GM21825 (cell line): ENCODE data around the gene DDI1.
A peak's percentile ranks its signal among the peaks of the same experiment; 100 is the strongest.
"Not testable (repeated sequence)": the region's sequence is repeated elsewhere in the genome, so short reads cannot be mapped to it uniquely, and the experiment has no call there.

Source experiments
- ATAC-seq: cut with Tn5 transposase; IDR thresholded peaks from one replicate; pipeline ENCODE4 v1.9.1; 2021; ENCODE audit warnings: mild to moderate bottlenecking, moderate library complexity; ENCODE audit not compliant: unreplicated experiment

Gene DDI1

GRCh38 chr11:104036995-104037394, 555 bp downstream of the DDI1 start:
- no peak for ATAC-seq

GRCh38 chr11:104041792-104042191, 5.4 kb downstream of the DDI1 start:
- ATAC-seq, result no peak

GRCh38 chr11:104043142-104043541, 6.7 kb downstream of the DDI1 start:
- ATAC-seq, result no peak

GRCh38 chr11:104043678-104044239, 7.3 kb downstream of the DDI1 start:
- no peak for ATAC-seq

GRCh38 chr11:104046331-104046730, 9.9 kb downstream of the DDI1 start:
- no peak for ATAC-seq

GRCh38 chr11:104046858-104047257, 10.4 kb downstream of the DDI1 start:
- not testable (repeated sequence) for ATAC-seq

- ATAC-seq, result no peak
Observed at GRCh38 chr11:104049116-104049515, 12.7 kb downstream of the DDI1 start.

- no peak for ATAC-seq
Observed at GRCh38 chr11:104051778-104052177, 15.3 kb downstream of the DDI1 start.

GRCh38 chr11:104053743-104054478, 17.5 kb downstream of the DDI1 start:
- ATAC-seq, result no peak

GRCh38 chr11:104054911-104055529, 18.6 kb downstream of the DDI1 start:
- no peak for ATAC-seq

GRCh38 chr11:104055596-104055995, 19.2 kb downstream of the DDI1 start:
- no peak for ATAC-seq

GRCh38 chr11:104057908-104058307, 21.5 kb downstream of the DDI1 start:
- ATAC-seq, result no peak

- ATAC-seq, result no peak
Observed at GRCh38 chr11:104058680-104059079, 22.2 kb downstream of the DDI1 start.

GRCh38 chr11:104060004-104060794, 23.8 kb downstream of the DDI1 start:
- ATAC-seq, result no peak

- no peak for ATAC-seq
Observed at GRCh38 chr11:104060820-104061219, 24.4 kb downstream of the DDI1 start.

GRCh38 chr11:104061853-104062521, 25.5 kb downstream of the DDI1 start:
- ATAC-seq, result no peak

- ATAC-seq, result no peak
Observed at GRCh38 chr11:104064034-104064630, 27.7 kb downstream of the DDI1 start.

- no peak for ATAC-seq
Observed at GRCh38 chr11:104067534-104067933, 31.1 kb downstream of the DDI1 start.

- ATAC-seq, result peak; percentile 91
Observed at GRCh38 chr11:104073950-104074705, 37.7 kb downstream of the DDI1 start.

- no peak for ATAC-seq
Observed at GRCh38 chr11:104075091-104075490, 38.7 kb downstream of the DDI1 start.
